ENCODE measurements around the gene CHMP5.

- TF ChIP-seq EP300 (IDR thresholded peaks at IDR 0.05; ENCODE audit: borderline replicate concordance in 1 of 2, low read depth in 1 of 2, low read length in 1 of 2) (no peak), TAF1 (IDR thresholded peaks at IDR 0.05; ENCODE audit: borderline replicate concordance, low read depth, low read length) (no peak), EZH2phosphoT487 (IDR thresholded peaks at IDR 0.05; ENCODE audit: borderline replicate concordance, low read depth) (no peak), FOXJ3 (CRISPR knock-in tag; IDR thresholded peaks at IDR 0.05) (no peak), POLR2AphosphoS5 (IDR thresholded peaks at IDR 0.05; ENCODE audit: low read depth, low read length) (no peak), REST (IDR thresholded peaks at IDR 0.05; ENCODE audit: low read depth, low read length) (no peak), SIN3A (IDR thresholded peaks at IDR 0.05; ENCODE audit: borderline replicate concordance, low read depth, low read length) (no peak), MAX (IDR thresholded peaks at IDR 0.05; ENCODE audit: low read depth) (no peak)
- TF ChIP-seq, protein P1, sequence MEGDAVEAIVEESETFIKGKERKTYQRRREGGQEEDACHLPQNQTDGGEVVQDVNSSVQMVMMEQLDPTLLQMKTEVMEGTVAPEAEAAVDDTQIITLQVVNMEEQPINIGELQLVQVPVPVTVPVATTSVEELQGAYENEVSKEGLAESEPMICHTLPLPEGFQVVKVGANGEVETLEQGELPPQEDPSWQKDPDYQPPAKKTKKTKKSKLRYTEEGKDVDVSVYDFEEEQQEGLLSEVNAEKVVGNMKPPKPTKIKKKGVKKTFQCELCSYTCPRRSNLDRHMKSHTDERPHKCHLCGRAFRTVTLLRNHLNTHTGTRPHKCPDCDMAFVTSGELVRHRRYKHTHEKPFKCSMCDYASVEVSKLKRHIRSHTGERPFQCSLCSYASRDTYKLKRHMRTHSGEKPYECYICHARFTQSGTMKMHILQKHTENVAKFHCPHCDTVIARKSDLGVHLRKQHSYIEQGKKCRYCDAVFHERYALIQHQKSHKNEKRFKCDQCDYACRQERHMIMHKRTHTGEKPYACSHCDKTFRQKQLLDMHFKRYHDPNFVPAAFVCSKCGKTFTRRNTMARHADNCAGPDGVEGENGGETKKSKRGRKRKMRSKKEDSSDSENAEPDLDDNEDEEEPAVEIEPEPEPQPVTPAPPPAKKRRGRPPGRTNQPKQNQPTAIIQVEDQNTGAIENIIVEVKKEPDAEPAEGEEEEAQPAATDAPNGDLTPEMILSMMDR (IDR thresholded peaks at IDR 0.05): no peak
- TF ChIP-seq, protein P2, sequence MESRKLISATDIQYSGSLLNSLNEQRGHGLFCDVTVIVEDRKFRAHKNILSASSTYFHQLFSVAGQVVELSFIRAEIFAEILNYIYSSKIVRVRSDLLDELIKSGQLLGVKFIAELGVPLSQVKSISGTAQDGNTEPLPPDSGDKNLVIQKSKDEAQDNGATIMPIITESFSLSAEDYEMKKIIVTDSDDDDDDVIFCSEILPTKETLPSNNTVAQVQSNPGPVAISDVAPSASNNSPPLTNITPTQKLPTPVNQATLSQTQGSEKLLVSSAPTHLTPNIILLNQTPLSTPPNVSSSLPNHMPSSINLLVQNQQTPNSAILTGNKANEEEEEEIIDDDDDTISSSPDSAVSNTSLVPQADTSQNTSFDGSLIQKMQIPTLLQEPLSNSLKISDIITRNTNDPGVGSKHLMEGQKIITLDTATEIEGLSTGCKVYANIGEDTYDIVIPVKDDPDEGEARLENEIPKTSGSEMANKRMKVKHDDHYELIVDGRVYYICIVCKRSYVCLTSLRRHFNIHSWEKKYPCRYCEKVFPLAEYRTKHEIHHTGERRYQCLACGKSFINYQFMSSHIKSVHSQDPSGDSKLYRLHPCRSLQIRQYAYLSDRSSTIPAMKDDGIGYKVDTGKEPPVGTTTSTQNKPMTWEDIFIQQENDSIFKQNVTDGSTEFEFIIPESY (IDR thresholded peaks at IDR 0.05; ENCODE audit: borderline replicate concordance, low read depth): no peak
Observed at GRCh38 chr9:33273972-33274328, 9.1 kb downstream of the CHMP5 start.

All from SK-N-SH (cell line).